K562 (cell line): ENCODE data around the gene DRAXIN. TPM values are rescaled to one million over a fixed set of nuclear protein-coding genes. Genes with fewer than 3 reads are reported as not detected.

Source experiments
- ARHGAP35 ChIP-seq: fragments of 450-650 bp; IDR thresholded peaks from 2 replicates; pipeline ENCODE4 v1.6.1; 2018; ENCODE audit not compliant: partially characterized antibody
- BCOR ChIP-seq: fragments of 450-650 bp; IDR thresholded peaks from 2 replicates; pipeline ENCODE4 v1.6.1; 2016
- BRD9 ChIP-seq: fragments of 450-650 bp; IDR thresholded peaks from 2 replicates; pipeline ENCODE4 v1.6.1; 2018; ENCODE audit warnings: low read depth; ENCODE audit not compliant: partially characterized antibody
- CBX3 ChIP-seq, 2 experiments: IDR thresholded peaks; 1 replicate in 1 of 2; 2 replicates in 1 of 2; pipeline ENCODE4 v1.6.1; 2012; ENCODE audit warnings: inconsistent platforms in 2 of 2, low read length in 2 of 2, borderline replicate concordance in 1 of 2, control low read depth in 1 of 2
- CSDE1 ChIP-seq, 2 experiments: fragments of 450-650 bp; IDR thresholded peaks; 2 replicates each; pipeline ENCODE4 v1.6.1; 2016; ENCODE audit warnings: mild to moderate bottlenecking in 1 of 2
- EGR1 ChIP-seq: fragments of 450-650 bp; conservative IDR thresholded peaks from 2 replicates; pipeline ENCODE4 v1.6.1; 2017; ENCODE audit warnings: mild to moderate bottlenecking
- EHMT2 ChIP-seq: fragments of 450-650 bp; IDR thresholded peaks from 2 replicates; pipeline ENCODE4 v1.6.1; 2018; ENCODE audit warnings: antibody characterized with exemption
- HDGF ChIP-seq: fragments of 450-650 bp; IDR thresholded peaks from 2 replicates; pipeline ENCODE4 v1.6.1; 2016
- MYBL2 ChIP-seq, 2 experiments: fragments of 450-650 bp in 1 of 2; sonication (generic) in 1 of 2; formaldehyde crosslinking in 1 of 2; IDR thresholded peaks; 2 replicates each; pipeline versions ENCODE4 v1.6.1 to v1.8.1; 2017 to 2022; ENCODE audit warnings: borderline replicate concordance in 1 of 2, inconsistent platforms in 1 of 2, low read depth in 1 of 2, mild to moderate bottlenecking in 1 of 2, missing genetic modification reagents in 1 of 2, moderate library complexity in 1 of 2
- NFRKB ChIP-seq: fragments of 450-650 bp; IDR thresholded peaks from 2 replicates; pipeline ENCODE4 v1.6.1; 2016; ENCODE audit warnings: low read depth
- PHF20 ChIP-seq: fragments of 450-650 bp; IDR thresholded peaks from 2 replicates; pipeline ENCODE4 v1.6.1; 2018; ENCODE audit not compliant: partially characterized antibody
- RAD51 ChIP-seq: fragments of 450-650 bp; IDR thresholded peaks from 2 replicates; pipeline ENCODE4 v1.7.1; 2016; ENCODE audit warnings: low read depth, mild to moderate bottlenecking, borderline replicate concordance
- TRIM24 ChIP-seq, 2 experiments: fragments of 450-650 bp; IDR thresholded peaks; 2 replicates each; pipeline ENCODE4 v1.6.1; 2016
- ZNF407 ChIP-seq: fragments of 450-650 bp; IDR thresholded peaks from 2 replicates; pipeline ENCODE4 v1.6.1; 2016; ENCODE audit warnings: low read depth
- ZNF436 ChIP-seq: fragments of 250-450, 450-650 bp; sonication (Bioruptor Pico); formaldehyde crosslinking; IDR thresholded peaks from 2 replicates; pipeline ENCODE4 v1.7.0; 2020; ENCODE audit warnings: mild to moderate bottlenecking
- polyA plus RNA-seq, 8 experiments: library from polyadenylated mRNA; depleted of rRNA in 4 of 8; stranded (reverse) in 5 of 8; unstranded in 3 of 8; fragments of >200 nt; fragmentation: Nextera tagmentation in 2 of 8; fragmentation: Illumina TruSeq in 1 of 8; extraction: Ambion mirVana in 2 of 8; extraction: Trizol in 1 of 8; gene quantifications; 2 replicates each; pipeline versions ENCODE4 v1.2.1 to v1.2.3, GENCODE V29; 2011 to 2014; ENCODE audit warnings: inconsistent platforms in 1 of 8, missing spikeins in 1 of 8
- total RNA-seq, 7 experiments: library from RNA; depleted of rRNA in 6 of 7; stranded (reverse); fragments of >200 nt in 6 of 7; fragmentation: Illumina TruSeq in 2 of 7; extraction: Trizol in 2 of 7; gene quantifications; 2 replicates each; pipeline versions ENCODE4 v1.2.1 to v1.2.3, GENCODE V29; 2011 to 2021; ENCODE audit warnings: low replicate concordance in 1 of 7
- TF ChIP-seq, protein P1 (sequence below): fragments of 450-650 bp; formaldehyde crosslinking; IDR thresholded peaks from 2 replicates; pipeline ENCODE4 v1.4.0; 2022; ENCODE audit warnings: missing genetic modification characterization
- TF ChIP-seq, protein P2 (sequence below): fragments of 450-650 bp; IDR thresholded peaks from 2 replicates; pipeline ENCODE4 v1.6.1; 2017; ENCODE audit warnings: antibody characterized with exemption

DRAXIN gene
- total and polyA plus RNA-seq, 9 of the 15 experiments (the other 6 are each of a cell fraction or from before 2014, with no cell fraction given) = 0.01 to 0.04 (median 0.01) TPM; not detected in 6

GRCh38 chr1:11701981-11702803, 10.7 kb downstream of the DRAXIN start (continued):
- TF ChIP-seq ZNF407 (peak; percentile 54; the same call in 1 of the 2 replicates), ARHGAP35 (peak; percentile 73), PHF20 (peak; percentile 77), NFRKB (peak; percentile 67), TRIM24 (IDR thresholded peaks at IDR 0.05) (peak; percentile 66 to 71; a peak in 3 of 4 replicates), CBX3 (IDR thresholded peaks at IDR 0.05; ENCODE audit: borderline replicate concordance in 1 of 2, low read length in 2 of 2) (no peak), RAD51 (no peak), BCOR (0 out of 2 replicates have a peak, but pooled peaks have one; percentile 27), CSDE1 (IDR thresholded peaks at IDR 0.05) (peak in 1 of 2 experiments; percentile 22; a peak in 1 of 4 replicates), EGR1 (peak; percentile 71), EHMT2 (0 out of 2 replicates have a peak, but pooled peaks have one; percentile 36), ZNF436 (CRISPR knock-in tag) (no peak), HDGF (peak; percentile 94), BRD9 (peak; percentile 25), MYBL2 (IDR thresholded peaks at IDR 0.05; ENCODE audit: low read depth) (peak; percentile 32; the same call in 1 of the 2 replicates), MYBL2 (CRISPR knock-in tag; IDR thresholded peaks at IDR 0.05; ENCODE audit: borderline replicate concordance) (no peak)
- TF ChIP-seq, protein P1, sequence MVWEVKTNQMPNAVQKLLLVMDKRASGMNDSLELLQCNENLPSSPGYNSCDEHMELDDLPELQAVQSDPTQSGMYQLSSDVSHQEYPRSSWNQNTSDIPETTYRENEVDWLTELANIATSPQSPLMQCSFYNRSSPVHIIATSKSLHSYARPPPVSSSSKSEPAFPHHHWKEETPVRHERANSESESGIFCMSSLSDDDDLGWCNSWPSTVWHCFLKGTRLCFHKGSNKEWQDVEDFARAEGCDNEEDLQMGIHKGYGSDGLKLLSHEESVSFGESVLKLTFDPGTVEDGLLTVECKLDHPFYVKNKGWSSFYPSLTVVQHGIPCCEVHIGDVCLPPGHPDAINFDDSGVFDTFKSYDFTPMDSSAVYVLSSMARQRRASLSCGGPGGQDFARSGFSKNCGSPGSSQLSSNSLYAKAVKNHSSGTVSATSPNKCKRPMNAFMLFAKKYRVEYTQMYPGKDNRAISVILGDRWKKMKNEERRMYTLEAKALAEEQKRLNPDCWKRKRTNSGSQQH (CRISPR knock-in tag) = peak; percentile 83; the same call in 1 of the 2 replicates
- TF ChIP-seq, protein P2, sequence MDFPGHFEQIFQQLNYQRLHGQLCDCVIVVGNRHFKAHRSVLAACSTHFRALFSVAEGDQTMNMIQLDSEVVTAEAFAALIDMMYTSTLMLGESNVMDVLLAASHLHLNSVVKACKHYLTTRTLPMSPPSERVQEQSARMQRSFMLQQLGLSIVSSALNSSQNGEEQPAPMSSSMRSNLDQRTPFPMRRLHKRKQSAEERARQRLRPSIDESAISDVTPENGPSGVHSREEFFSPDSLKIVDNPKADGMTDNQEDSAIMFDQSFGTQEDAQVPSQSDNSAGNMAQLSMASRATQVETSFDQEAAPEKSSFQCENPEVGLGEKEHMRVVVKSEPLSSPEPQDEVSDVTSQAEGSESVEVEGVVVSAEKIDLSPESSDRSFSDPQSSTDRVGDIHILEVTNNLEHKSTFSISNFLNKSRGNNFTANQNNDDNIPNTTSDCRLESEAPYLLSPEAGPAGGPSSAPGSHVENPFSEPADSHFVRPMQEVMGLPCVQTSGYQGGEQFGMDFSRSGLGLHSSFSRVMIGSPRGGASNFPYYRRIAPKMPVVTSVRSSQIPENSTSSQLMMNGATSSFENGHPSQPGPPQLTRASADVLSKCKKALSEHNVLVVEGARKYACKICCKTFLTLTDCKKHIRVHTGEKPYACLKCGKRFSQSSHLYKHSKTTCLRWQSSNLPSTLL = peak; percentile 45; the same call in 1 of the 2 replicates
